ENCODE measurements around the gene SLC66A2. TPM values are rescaled to one million over a fixed set of nuclear protein-coding genes. Genes with fewer than 3 reads are reported as not detected.

SLC66A2 gene
- total RNA-seq, 1 donor, result 23.3 TPM

DNA sequence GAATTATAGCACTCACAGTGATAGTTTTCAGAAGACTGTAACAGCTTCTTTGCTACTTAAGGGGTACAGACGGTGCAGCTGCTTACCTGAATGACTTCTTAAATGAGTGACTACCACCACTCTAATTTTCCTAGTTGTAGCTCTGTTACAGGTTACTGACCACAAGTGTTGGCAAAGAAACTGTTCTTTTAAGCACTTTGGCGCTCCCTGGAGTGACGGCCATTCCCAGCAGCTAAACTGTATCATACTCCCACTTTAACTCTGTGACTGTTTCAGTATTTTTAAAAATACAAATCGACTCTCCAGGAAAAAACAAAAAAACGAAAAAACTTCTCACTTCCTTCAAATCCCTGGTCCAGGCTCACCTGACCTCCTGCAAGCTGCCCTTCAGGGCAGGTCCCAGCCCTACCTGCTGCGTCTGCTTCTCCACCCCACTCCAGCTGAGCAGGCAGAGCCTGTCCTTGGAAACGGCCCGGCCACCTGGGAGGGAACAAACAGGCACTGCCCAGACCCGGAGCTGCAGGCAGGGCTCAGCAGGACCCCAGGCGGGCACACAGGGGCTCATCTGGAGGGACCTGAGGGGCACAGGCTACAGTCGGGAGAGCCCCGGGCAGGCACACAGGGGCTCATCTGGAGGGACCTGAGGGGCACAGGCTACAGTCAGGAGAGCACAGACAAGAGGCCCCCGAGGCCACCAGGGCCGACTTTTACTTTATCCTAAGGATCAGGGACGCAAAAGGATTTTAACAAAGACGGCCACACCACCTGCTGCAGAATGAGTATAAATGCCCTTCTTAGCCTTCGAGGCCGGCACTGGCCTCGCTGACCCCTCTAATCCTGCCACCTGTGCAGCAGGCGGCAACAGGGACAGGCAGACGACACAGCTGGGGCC, 24.5 kb downstream of the SLC66A2 start:
- TF ChIP-seq, protein P1, sequence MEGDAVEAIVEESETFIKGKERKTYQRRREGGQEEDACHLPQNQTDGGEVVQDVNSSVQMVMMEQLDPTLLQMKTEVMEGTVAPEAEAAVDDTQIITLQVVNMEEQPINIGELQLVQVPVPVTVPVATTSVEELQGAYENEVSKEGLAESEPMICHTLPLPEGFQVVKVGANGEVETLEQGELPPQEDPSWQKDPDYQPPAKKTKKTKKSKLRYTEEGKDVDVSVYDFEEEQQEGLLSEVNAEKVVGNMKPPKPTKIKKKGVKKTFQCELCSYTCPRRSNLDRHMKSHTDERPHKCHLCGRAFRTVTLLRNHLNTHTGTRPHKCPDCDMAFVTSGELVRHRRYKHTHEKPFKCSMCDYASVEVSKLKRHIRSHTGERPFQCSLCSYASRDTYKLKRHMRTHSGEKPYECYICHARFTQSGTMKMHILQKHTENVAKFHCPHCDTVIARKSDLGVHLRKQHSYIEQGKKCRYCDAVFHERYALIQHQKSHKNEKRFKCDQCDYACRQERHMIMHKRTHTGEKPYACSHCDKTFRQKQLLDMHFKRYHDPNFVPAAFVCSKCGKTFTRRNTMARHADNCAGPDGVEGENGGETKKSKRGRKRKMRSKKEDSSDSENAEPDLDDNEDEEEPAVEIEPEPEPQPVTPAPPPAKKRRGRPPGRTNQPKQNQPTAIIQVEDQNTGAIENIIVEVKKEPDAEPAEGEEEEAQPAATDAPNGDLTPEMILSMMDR (IDR thresholded peaks at IDR 0.05; ENCODE audit: insufficient read depth, low read depth, low read length), result no peak
- no peak overlapping the region for H3K4me3 ChIP-seq (ENCODE audit: low read depth, low read length)
- no peak for DNase-seq (ENCODE audit: low read depth)

DNA sequence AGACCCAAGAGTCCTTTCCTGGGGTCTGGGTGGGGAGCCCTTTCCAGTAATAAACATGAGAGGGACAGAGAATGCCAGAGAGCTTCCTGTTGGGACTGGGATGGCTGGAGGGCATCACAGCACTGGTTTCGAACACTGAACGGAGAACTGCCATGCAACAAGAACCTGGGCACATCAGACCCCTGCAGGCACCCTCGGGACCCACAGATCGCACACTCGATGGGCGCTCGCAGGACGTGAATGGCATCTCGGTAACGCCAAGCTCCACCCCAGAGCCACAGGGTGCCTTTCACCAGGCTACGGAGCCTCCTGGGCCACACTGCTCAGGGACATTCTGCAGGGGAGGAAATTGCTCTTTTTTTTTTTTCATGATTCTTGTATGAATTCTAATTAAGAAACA, 25.1 kb downstream of the SLC66A2 start:
- H3K4me3 ChIP-seq (ENCODE audit: low read depth, low read length), result no peak overlapping the region
- no peak for DNase-seq (ENCODE audit: low read depth)
- TF ChIP-seq, protein P1 (IDR thresholded peaks at IDR 0.05; ENCODE audit: insufficient read depth, low read depth, low read length), result no peak

DNA sequence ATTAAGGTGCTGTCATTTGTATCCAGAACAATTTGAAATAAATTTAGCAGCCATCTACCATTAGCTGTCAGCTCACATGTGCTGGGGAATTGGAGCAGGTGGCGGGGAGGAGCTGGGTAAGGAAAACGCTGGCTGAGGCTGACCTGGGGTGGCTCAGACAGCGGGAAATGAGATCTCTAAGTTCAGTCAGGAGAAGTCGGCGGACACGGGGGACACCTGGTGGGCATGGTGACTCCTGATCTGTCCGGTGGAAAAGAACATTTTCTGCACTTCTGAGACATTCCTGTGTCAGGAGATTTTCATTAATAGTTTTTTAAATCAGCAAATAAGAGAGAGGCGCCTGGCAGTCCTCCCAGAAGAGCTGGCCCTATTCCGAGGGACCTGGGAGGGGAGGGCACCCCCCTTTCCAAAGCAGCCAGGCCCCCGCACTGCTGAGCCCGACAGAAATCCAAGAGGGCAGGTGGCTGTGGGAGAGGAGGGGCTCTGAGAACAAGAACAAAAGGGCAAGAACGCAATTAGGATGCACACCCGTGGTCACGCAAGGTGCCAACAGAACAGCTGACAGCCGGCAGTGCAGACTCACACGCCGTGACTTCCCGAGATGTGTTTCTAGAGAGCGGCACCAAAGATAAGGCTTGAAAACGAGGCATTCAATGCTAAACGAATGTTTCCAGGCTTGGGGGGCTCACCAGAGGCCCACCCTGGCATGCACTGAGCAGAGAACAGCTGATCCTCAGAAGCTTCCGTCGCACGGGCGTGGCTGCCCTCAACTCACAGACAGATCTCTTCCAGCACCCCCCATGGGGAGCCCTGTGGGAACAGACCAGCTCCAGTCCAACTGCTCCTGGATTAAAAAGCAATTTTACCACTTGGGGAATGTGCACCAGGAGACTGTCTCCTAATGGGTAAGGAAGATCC, 26.4 kb downstream of the SLC66A2 start:
- no peak overlapping the region for H3K4me3 ChIP-seq (ENCODE audit: low read depth, low read length)
- no peak for DNase-seq (ENCODE audit: low read depth)

DNA sequence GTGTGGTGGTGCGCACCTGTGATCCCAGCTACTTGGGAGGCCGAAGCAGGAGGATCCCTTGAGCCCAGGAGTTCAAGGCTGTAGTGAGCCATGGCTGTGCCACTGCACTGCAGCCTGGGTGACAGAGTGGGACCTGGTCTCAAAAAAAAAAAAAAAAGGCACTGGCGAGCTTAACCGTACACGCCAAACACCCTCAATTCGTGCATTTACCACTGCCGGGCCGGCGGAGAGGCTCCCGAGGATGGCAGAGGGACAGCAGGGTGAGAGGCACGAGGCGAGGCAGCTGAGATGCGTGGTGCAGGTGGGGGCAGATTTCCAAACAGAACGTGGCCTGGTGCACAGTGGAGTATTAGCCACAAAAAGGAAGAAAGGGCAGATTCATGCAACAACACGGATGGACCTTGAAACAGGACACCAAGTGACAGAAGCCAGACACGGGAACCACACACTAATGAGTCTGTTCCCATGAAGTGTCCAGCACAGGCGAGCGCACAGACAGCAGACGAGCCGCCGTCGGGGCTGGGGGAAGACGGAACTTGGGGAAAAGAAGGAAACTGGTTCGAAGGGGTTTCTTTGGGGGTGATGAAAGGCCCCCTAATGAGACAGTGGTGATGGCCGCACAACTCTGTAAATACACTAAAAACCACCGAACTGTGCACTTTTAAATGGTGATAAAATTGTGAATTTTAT, 27.4 kb downstream of the SLC66A2 start:
- DNase-seq (ENCODE audit: low read depth), result no peak
- no peak overlapping the region for H3K4me3 ChIP-seq (ENCODE audit: low read depth, low read length)
- TF ChIP-seq, protein P1 (IDR thresholded peaks at IDR 0.05; ENCODE audit: insufficient read depth, low read depth, low read length), result no peak

More for the DNA sequence above, 26.4 kb downstream of the SLC66A2 start:
- TF ChIP-seq, protein P1 (IDR thresholded peaks at IDR 0.05; ENCODE audit: insufficient read depth, low read depth, low read length), result no peak

DNA sequence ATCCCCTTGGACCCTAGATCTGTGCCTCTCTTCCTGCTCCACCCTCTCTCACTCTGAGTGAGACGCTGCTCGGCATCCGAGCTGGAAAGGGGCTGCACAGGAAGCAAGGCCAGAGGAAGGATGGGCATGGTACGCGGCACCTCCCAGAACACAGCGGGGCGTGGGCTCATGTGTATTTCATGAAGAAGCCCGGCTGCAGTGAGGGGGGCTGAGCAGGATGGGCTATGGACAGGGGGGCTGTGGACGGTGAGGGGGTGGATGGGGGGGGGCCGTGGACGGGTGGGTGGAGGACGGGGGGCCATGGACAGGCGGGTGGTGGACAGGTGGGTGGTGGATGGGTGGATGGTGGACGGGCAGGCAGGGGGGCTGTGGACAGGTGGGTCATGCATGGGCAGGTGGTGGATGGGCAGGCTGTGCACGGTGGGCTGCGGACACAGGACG, 28.5 kb downstream of the SLC66A2 start:
- DNase-seq (ENCODE audit: low read depth), result no peak
- TF ChIP-seq, protein P1 (IDR thresholded peaks at IDR 0.05; ENCODE audit: insufficient read depth, low read depth, low read length), result no peak
- H3K4me3 ChIP-seq (ENCODE audit: low read depth, low read length), result no peak overlapping the region

Measured in fibroblast of villous mesenchyme (primary cell).